Hepatocyte (in vitro differentiated cells): Measurements from ENCODE around the gene POLR3B.

ENCODE experiments used
- EZH2 ChIP-seq: fragments of 200-600 bp; sonication (generic); IDR thresholded peaks from 2 replicates; pipeline ENCODE4 v1.6.1; 2016; ENCODE audit warnings: antibody characterized with exemption, mild to moderate bottlenecking, borderline replicate concordance
- EZH2phosphoT487 ChIP-seq: fragments of 200-600 bp; sonication (generic); IDR thresholded peaks from one replicate; pipeline ENCODE4 v1.6.1; 2018; ENCODE audit warnings: antibody characterized with exemption, mild to moderate bottlenecking, low read depth, moderate library complexity; ENCODE audit not compliant: unreplicated experiment, severe bottlenecking
- TF ChIP-seq, protein P1 (sequence below): fragments of 200-600 bp; sonication (generic); IDR thresholded peaks from 2 replicates; pipeline ENCODE4 v1.5.1; 2016; ENCODE audit warnings: antibody characterized with exemption, mild to moderate bottlenecking; ENCODE audit not compliant: poor library complexity

GRCh38 chr12:106369624-106370346 lies 12.2 kb downstream of the POLR3B start:
- TF ChIP-seq, protein P1, sequence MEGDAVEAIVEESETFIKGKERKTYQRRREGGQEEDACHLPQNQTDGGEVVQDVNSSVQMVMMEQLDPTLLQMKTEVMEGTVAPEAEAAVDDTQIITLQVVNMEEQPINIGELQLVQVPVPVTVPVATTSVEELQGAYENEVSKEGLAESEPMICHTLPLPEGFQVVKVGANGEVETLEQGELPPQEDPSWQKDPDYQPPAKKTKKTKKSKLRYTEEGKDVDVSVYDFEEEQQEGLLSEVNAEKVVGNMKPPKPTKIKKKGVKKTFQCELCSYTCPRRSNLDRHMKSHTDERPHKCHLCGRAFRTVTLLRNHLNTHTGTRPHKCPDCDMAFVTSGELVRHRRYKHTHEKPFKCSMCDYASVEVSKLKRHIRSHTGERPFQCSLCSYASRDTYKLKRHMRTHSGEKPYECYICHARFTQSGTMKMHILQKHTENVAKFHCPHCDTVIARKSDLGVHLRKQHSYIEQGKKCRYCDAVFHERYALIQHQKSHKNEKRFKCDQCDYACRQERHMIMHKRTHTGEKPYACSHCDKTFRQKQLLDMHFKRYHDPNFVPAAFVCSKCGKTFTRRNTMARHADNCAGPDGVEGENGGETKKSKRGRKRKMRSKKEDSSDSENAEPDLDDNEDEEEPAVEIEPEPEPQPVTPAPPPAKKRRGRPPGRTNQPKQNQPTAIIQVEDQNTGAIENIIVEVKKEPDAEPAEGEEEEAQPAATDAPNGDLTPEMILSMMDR: no peak
- TF ChIP-seq EZH2 (no peak), EZH2phosphoT487 (no peak)
